ENCODE measurements around the gene OSCP1. TPM values are rescaled to one million over a fixed set of nuclear protein-coding genes. Genes with fewer than 3 reads are reported as not detected.

The OSCP1 gene
- total and polyA plus RNA-seq, 2 donors (not counting 1 experiment from before 2014, with no cell fraction given) = 0.16 to 0.94 TPM

DNA sequence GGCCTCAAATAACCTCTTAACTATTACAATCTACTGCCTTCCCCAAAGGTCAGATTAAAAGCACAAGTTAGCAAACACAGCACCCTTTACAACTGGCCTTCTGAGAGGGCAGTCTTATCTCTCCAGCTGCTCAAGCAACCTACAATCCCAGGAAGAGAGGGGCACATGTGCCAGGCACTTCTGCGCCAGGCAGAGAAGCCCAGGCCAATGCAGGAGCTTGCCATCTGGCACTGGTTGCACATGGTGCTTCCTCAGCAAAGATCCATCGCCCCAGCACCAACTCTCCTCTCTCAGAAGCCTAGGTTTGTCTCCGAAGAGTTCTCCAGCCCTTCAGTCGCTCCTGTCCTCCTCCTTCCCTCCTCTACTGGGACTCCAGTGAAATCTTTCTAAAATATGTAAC is 67.0 kb downstream of the OSCP1 start:
- no peak overlapping the region for H3K4me3 ChIP-seq (ENCODE audit: control extremely low read depth in 1 of 5, extremely low read depth in 1 of 5, insufficient read depth in 1 of 5, low read depth in 2 of 5, low read length in 4 of 5)
- peaks cover 54 to 70% of the 10 kb centered on the region in 2 donors for H3K4me1 ChIP-seq (ENCODE audit: control insufficient read depth in 2 of 2, insufficient read depth in 2 of 2, low read length in 2 of 2)
- intact Hi-C loops (cut with micrococcal nuclease) = no loop called here
- no peaks in the 10 kb centered on the region for H3K27me3 ChIP-seq (replicated peaks in 1 of 4; ENCODE audit: control extremely low read depth in 1 of 4, control insufficient read depth in 3 of 4, insufficient read depth in 4 of 4, low read length in 3 of 4)
- WGBS (ENCODE audit: insufficient coverage) = 98% methylated on average over 4 of the region's 4 CpGs
- ATAC-seq (ENCODE audit: low read depth) = no peak
- H3K9me3 Mint-ChIP-seq (ENCODE audit: insufficient read depth) = no peaks in the 10 kb centered on the region
- peak overlapping the region in 1 of 2 donors; percentile 13 for H3K27ac ChIP-seq (ENCODE audit: low read length in 2 of 2)
- DNase-seq = no peak
- no peak for TF ChIP-seq EZH2 (IDR thresholded peaks at IDR 0.05; ENCODE audit: borderline replicate concordance, insufficient read depth, low read depth, low read length, poor library complexity, severe bottlenecking)
- TF ChIP-seq, protein P1, sequence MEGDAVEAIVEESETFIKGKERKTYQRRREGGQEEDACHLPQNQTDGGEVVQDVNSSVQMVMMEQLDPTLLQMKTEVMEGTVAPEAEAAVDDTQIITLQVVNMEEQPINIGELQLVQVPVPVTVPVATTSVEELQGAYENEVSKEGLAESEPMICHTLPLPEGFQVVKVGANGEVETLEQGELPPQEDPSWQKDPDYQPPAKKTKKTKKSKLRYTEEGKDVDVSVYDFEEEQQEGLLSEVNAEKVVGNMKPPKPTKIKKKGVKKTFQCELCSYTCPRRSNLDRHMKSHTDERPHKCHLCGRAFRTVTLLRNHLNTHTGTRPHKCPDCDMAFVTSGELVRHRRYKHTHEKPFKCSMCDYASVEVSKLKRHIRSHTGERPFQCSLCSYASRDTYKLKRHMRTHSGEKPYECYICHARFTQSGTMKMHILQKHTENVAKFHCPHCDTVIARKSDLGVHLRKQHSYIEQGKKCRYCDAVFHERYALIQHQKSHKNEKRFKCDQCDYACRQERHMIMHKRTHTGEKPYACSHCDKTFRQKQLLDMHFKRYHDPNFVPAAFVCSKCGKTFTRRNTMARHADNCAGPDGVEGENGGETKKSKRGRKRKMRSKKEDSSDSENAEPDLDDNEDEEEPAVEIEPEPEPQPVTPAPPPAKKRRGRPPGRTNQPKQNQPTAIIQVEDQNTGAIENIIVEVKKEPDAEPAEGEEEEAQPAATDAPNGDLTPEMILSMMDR (IDR thresholded peaks at IDR 0.05) = no peak
- no peak overlapping the region for H3K9ac ChIP-seq (ENCODE audit: low read length)
- no peak overlapping the region for H2AFZ ChIP-seq (ENCODE audit: insufficient read depth, low read depth, low read length, poor library complexity, severe bottlenecking)
- H3K4me2 ChIP-seq (replicated peaks; ENCODE audit: low read depth, low read length, poor library complexity, severe bottlenecking) = peak overlapping the region; percentile 29
- CTCF ChIA-PET = interaction anchor here (0.9 to 4.2 kb wide), 4 partner anchors 16 to 97 kb away, joined by 3 to 30 read pairs (median 3); no protein-coding TSS in a partner anchor
- POLR2A ChIA-PET = interaction anchor here (1.1 to 1.3 kb wide), 2 partner anchors 17 to 22 kb away, joined by 3 read pairs; no protein-coding TSS in a partner anchor
- peaks cover 91% of the 10 kb centered on the region for H3K79me2 ChIP-seq (ENCODE audit: control insufficient read depth, insufficient read depth, low read length)
- peaks cover 76% of the 10 kb centered on the region for H3K4me1 Mint-ChIP-seq
- peaks cover 57% of the 10 kb centered on the region for H4K20me1 ChIP-seq (ENCODE audit: control insufficient read depth, insufficient read depth, low read length, poor library complexity, severe bottlenecking)
- H3K9me3 ChIP-seq (ENCODE audit: control extremely low read depth in 1 of 3, control insufficient read depth in 2 of 3, insufficient read depth in 1 of 3, low read length in 2 of 3) = no peaks in the 10 kb centered on the region
- no peak overlapping the region for H3K27ac Mint-ChIP-seq
- no peak overlapping the region for H3K4me3 Mint-ChIP-seq
- peaks cover 0 to 13% of the 10 kb centered on the region in 2 experiments for H3K36me3 ChIP-seq (replicated peaks in 1 of 2; ENCODE audit: control extremely low read depth in 1 of 2, control insufficient read depth in 1 of 2, extremely low read depth in 1 of 2, insufficient read depth in 2 of 2, low read length in 1 of 2)
- H3K27me3 Mint-ChIP-seq = no peaks in the 10 kb centered on the region

DNA sequence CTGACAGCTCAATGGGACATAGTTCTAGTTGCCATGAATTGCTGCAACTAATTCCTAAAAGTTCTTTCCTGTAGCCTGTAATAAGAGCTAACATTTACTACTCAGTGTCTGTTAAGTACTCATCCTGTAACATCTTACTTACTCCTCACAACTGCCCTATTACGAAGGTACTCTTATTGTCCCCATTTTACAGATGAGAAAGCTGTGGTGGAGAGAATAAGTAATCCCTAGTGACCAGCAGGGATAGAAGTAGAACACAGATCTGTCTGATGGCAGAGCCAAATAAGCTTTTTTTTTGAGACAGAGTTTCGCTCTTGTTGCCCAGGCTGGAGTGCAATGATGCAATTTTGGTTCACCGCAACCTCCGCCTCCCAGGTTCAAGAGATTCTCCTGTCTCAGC is 67.6 kb downstream of the OSCP1 start:
- intact Hi-C loops (cut with micrococcal nuclease) = no loop called here
- Histone ChIP-seq H3K27me3 (replicated peaks in 1 of 4; ENCODE audit: control extremely low read depth in 1 of 4, control insufficient read depth in 3 of 4, insufficient read depth in 4 of 4, low read length in 3 of 4) (no peaks in the 10 kb centered on the region), H3K9me3 (ENCODE audit: control extremely low read depth in 1 of 3, control insufficient read depth in 2 of 3, insufficient read depth in 1 of 3, low read length in 2 of 3) (no peaks in the 10 kb centered on the region), H3K4me2 (replicated peaks; ENCODE audit: low read depth, low read length, poor library complexity, severe bottlenecking) (no peak overlapping the region), H3K27ac (ENCODE audit: low read length in 2 of 2) (peak overlapping the region in 1 of 2 donors; percentile 14), H4K20me1 (ENCODE audit: control insufficient read depth, insufficient read depth, low read length, poor library complexity, severe bottlenecking) (peaks cover 57% of the 10 kb centered on the region), H3K36me3 (replicated peaks in 1 of 2; ENCODE audit: control extremely low read depth in 1 of 2, control insufficient read depth in 1 of 2, extremely low read depth in 1 of 2, insufficient read depth in 2 of 2, low read length in 1 of 2) (peaks cover 0 to 13% of the 10 kb centered on the region in 2 experiments), H3K4me3 (ENCODE audit: control extremely low read depth in 1 of 5, extremely low read depth in 1 of 5, insufficient read depth in 1 of 5, low read depth in 2 of 5, low read length in 4 of 5) (no peak overlapping the region), H2AFZ (ENCODE audit: insufficient read depth, low read depth, low read length, poor library complexity, severe bottlenecking) (no peak overlapping the region), H3K4me1 (ENCODE audit: control insufficient read depth in 2 of 2, insufficient read depth in 2 of 2, low read length in 2 of 2) (peaks cover 54 to 70% of the 10 kb centered on the region in 2 donors), H3K79me2 (ENCODE audit: control insufficient read depth, insufficient read depth, low read length) (peaks cover 91% of the 10 kb centered on the region), H3K9ac (ENCODE audit: low read length) (no peak overlapping the region)
- TF ChIP-seq, protein P1 (IDR thresholded peaks at IDR 0.05) = no peak
- TF ChIP-seq EZH2 (IDR thresholded peaks at IDR 0.05; ENCODE audit: borderline replicate concordance, insufficient read depth, low read depth, low read length, poor library complexity, severe bottlenecking) = no peak
- H3K4me1 Mint-ChIP-seq = peaks cover 78% of the 10 kb centered on the region
- peak overlapping the region; percentile 7 for H3K4me3 Mint-ChIP-seq
- CTCF ChIA-PET = interaction anchor here (0.9 to 4.2 kb wide), 6 partner anchors 15 to 97 kb away, joined by 3 to 30 read pairs (median 3); no protein-coding TSS in a partner anchor
- no peaks in the 10 kb centered on the region for H3K9me3 Mint-ChIP-seq (ENCODE audit: insufficient read depth)
- WGBS (ENCODE audit: insufficient coverage) = 100% methylated on average over 3 of the region's 4 CpGs
- POLR2A ChIA-PET = interaction anchor here (1.1 kb wide), 1 partner anchor 16 kb away, joined by 3 read pairs; no protein-coding TSS in a partner anchor
- H3K27ac Mint-ChIP-seq = peak overlapping the region; percentile 46
- ATAC-seq (ENCODE audit: low read depth) = no peak
- H3K27me3 Mint-ChIP-seq = no peaks in the 10 kb centered on the region
- no peak for DNase-seq
